SK-N-SH treated with all-trans-retinoic acid at 6 μM for 48 hours (cell line): ENCODE data around the gene UGGT2.

Experiments used
- ATAC-seq: fragments of 200-7000 bp; cut with Tn5 transposase; 3 replicates; pipeline ENCODE4 v1.9.1; 2020; ENCODE audit warnings: mild to moderate bottlenecking, moderate library complexity
- ARNTL ChIP-seq: fragments of 450-650 bp; formaldehyde crosslinking; IDR thresholded peaks from 2 replicates; pipeline ENCODE4 v1.5.0; 2020; ENCODE audit warnings: low read depth, mild to moderate bottlenecking, moderate library complexity, borderline replicate concordance
- BACH2 ChIP-seq: fragments of 250-450 bp; sonication (Bioruptor Pico); IDR thresholded peaks from 2 replicates; pipeline ENCODE4 v1.9.0; 2021; ENCODE audit warnings: mild to moderate bottlenecking, borderline replicate concordance
- CSDC2 ChIP-seq: fragments of 250-450 bp; sonication (Bioruptor Pico); IDR thresholded peaks from 2 replicates; pipeline ENCODE4 v1.5.0; 2020; ENCODE audit warnings: mild to moderate bottlenecking, moderate library complexity
- ESRRG ChIP-seq: fragments of 250-450 bp; sonication (Bioruptor Pico); IDR thresholded peaks from 2 replicates; pipeline ENCODE4 v1.6.1; 2021; ENCODE audit warnings: mild to moderate bottlenecking
- GLIS3 ChIP-seq: fragments of 250-450 bp; sonication (Bioruptor Pico); IDR thresholded peaks from 2 replicates; pipeline ENCODE4 v1.5.0; 2020; ENCODE audit warnings: mild to moderate bottlenecking, moderate library complexity
- ISL1 ChIP-seq: fragments of 250-450 bp; sonication (Bioruptor Pico); IDR thresholded peaks from 2 replicates; pipeline ENCODE4 v2.1.2; 2022; ENCODE audit warnings: mild to moderate bottlenecking, moderate library complexity
- OSR1 ChIP-seq: fragments of 250-450 bp; sonication (Bioruptor Pico); IDR thresholded peaks from 2 replicates; pipeline ENCODE4 v1.8.0; 2022; ENCODE audit warnings: moderate library complexity, mild to moderate bottlenecking, inconsistent platforms
- PATZ1 ChIP-seq: fragments of 250-450 bp; sonication (Bioruptor Pico); IDR thresholded peaks from 2 replicates; pipeline ENCODE4 v1.8.0; 2020; ENCODE audit warnings: mild to moderate bottlenecking, moderate library complexity, borderline replicate concordance
- PPARA ChIP-seq: fragments of 250-450 bp; sonication (Bioruptor Pico); IDR thresholded peaks from 2 replicates; pipeline ENCODE4 v1.5.0; 2020; ENCODE audit warnings: mild to moderate bottlenecking, borderline replicate concordance
- RARB ChIP-seq: fragments of 250-450 bp; sonication (Bioruptor Pico); IDR thresholded peaks from 2 replicates; pipeline ENCODE4 v1.8.0; 2021; ENCODE audit warnings: mild to moderate bottlenecking, moderate library complexity
- TOX ChIP-seq: fragments of 250-450 bp; sonication (Bioruptor Pico); IDR thresholded peaks from 2 replicates; pipeline ENCODE4 v1.8.0; 2021; ENCODE audit warnings: mild to moderate bottlenecking, moderate library complexity, borderline replicate concordance
- ZFP30 ChIP-seq: fragments of 450-650 bp; formaldehyde crosslinking; IDR thresholded peaks from 2 replicates; pipeline ENCODE4 v1.5.0; 2022; ENCODE audit warnings: mild to moderate bottlenecking, moderate library complexity
- ZNF565 ChIP-seq: fragments of 450-650 bp; formaldehyde crosslinking; conservative IDR thresholded peaks from 2 replicates; pipeline ENCODE4 v1.5.0; 2020; ENCODE audit warnings: low read depth, mild to moderate bottlenecking, moderate library complexity
- ZNF8 ChIP-seq: fragments of 450-650 bp; formaldehyde crosslinking; IDR thresholded peaks from 2 replicates; pipeline ENCODE4 v1.5.0; 2020; ENCODE audit warnings: mild to moderate bottlenecking, moderate library complexity
- TF ChIP-seq, protein P1 (sequence below): fragments of 250-450 bp; sonication (Bioruptor Pico); IDR thresholded peaks from 2 replicates; pipeline ENCODE4 v1.5.1; 2020; ENCODE audit warnings: low read depth, mild to moderate bottlenecking, moderate library complexity
- TF ChIP-seq, protein P2 (sequence below): fragments of 250-450 bp; sonication (Bioruptor Pico); IDR thresholded peaks from 2 replicates; pipeline ENCODE4 v1.5.1; 2021; ENCODE audit warnings: mild to moderate bottlenecking, moderate library complexity
- TF ChIP-seq, protein P3 (sequence below): fragments of 250-450 bp; sonication (Bioruptor Pico); IDR thresholded peaks from 2 replicates; pipeline ENCODE4 v1.5.0; 2020; ENCODE audit warnings: mild to moderate bottlenecking, moderate library complexity

The UGGT2 gene

DNA sequence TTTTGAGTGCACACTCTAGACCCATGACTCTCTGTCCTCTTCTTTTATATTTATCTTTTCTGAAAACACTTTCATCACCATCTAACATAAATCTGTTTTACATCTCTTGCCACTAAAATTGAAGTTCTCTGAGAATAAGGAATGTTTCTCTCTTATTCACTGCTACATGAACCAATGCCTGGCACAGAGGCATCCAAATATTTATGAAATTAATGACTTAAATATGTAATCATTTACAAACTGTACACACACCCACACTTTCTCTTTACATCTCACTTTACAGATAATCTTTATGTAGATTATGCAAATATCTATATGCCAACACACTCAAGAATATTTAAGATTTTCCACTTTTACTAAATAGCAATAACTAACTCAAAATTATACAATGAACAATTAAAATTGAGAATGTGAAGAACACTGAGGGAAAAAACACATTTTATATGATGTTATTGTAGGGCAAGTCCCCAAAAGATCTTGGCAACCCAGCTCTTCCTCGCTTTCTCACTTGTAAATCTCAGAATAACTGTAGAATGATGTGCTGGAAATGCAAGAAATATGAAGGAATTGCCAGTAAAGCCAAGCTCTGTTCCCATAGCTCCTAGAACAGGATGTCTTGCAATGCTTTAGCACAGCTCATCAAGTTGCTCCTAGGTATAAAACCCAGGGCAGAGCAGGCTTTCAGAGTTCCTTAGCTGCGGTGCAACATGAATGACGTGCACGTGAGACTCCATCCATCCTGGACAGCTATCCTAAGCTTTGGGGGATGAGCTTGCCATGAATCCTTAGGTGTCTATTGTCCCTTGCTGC is 50.7 kb downstream of the UGGT2 start (continued):
- TF ChIP-seq, protein P1, sequence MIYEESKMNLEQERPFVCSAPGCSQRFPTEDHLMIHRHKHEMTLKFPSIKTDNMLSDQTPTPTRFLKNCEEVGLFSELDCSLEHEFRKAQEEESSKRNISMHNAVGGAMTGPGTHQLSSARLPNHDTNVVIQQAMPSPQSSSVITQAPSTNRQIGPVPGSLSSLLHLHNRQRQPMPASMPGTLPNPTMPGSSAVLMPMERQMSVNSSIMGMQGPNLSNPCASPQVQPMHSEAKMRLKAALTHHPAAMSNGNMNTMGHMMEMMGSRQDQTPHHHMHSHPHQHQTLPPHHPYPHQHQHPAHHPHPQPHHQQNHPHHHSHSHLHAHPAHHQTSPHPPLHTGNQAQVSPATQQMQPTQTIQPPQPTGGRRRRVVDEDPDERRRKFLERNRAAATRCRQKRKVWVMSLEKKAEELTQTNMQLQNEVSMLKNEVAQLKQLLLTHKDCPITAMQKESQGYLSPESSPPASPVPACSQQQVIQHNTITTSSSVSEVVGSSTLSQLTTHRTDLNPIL (CRISPR knock-in tag): no peak

GRCh38 chr13:96000069-96000468 is 53.1 kb downstream of the UGGT2 start:
- TF ChIP-seq RARB (CRISPR knock-in tag) (no peak), ZNF565 (CRISPR knock-in tag) (no peak), BACH2 (CRISPR knock-in tag) (no peak), PPARA (no peak), PATZ1 (CRISPR knock-in tag) (no peak), ISL1 (CRISPR knock-in tag) (no peak), ESRRG (no peak), OSR1 (CRISPR knock-in tag) (no peak), ZFP30 (CRISPR knock-in tag) (no peak), CSDC2 (CRISPR knock-in tag) (no peak), ARNTL (no peak)
- TF ChIP-seq, protein P2, sequence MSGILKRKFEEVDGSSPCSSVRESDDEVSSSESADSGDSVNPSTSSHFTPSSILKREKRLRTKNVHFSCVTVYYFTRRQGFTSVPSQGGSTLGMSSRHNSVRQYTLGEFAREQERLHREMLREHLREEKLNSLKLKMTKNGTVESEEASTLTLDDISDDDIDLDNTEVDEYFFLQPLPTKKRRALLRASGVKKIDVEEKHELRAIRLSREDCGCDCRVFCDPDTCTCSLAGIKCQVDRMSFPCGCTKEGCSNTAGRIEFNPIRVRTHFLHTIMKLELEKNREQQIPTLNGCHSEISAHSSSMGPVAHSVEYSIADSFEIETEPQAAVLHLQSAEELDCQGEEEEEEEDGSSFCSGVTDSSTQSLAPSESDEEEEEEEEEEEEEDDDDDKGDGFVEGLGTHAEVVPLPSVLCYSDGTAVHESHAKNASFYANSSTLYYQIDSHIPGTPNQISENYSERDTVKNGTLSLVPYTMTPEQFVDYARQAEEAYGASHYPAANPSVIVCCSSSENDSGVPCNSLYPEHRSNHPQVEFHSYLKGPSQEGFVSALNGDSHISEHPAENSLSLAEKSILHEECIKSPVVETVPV (CRISPR knock-in tag): no peak
- TF ChIP-seq, protein P1 (CRISPR knock-in tag): no peak
- TF ChIP-seq, protein P3, sequence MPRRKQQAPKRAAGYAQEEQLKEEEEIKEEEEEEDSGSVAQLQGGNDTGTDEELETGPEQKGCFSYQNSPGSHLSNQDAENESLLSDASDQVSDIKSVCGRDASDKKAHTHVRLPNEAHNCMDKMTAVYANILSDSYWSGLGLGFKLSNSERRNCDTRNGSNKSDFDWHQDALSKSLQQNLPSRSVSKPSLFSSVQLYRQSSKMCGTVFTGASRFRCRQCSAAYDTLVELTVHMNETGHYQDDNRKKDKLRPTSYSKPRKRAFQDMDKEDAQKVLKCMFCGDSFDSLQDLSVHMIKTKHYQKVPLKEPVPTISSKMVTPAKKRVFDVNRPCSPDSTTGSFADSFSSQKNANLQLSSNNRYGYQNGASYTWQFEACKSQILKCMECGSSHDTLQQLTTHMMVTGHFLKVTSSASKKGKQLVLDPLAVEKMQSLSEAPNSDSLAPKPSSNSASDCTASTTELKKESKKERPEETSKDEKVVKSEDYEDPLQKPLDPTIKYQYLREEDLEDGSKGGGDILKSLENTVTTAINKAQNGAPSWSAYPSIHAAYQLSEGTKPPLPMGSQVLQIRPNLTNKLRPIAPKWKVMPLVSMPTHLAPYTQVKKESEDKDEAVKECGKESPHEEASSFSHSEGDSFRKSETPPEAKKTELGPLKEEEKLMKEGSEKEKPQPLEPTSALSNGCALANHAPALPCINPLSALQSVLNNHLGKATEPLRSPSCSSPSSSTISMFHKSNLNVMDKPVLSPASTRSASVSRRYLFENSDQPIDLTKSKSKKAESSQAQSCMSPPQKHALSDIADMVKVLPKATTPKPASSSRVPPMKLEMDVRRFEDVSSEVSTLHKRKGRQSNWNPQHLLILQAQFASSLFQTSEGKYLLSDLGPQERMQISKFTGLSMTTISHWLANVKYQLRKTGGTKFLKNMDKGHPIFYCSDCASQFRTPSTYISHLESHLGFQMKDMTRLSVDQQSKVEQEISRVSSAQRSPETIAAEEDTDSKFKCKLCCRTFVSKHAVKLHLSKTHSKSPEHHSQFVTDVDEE (CRISPR knock-in tag): no peak
- no peak for ATAC-seq

DNA sequence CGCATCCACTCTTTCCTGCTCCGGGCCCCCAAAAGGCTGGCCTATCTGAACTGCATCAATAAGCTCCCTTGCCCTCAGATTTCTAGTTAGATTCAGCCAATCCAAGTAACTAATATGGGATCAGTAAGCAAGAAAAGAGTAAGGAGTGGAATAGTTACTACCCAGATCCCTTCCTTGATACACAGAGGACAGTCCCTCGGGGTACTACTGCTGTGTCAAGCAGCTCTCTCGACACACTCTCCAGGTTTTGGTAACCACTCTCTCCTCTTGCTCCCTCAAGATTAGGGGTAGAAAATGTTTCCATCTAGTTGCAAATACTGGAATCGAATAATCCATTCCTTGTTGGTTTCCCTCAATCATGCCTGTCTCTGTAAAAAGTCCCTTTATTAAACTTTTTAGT is 65.4 kb downstream of the UGGT2 start:
- no peak for ATAC-seq
- TF ChIP-seq, protein P1 (CRISPR knock-in tag): no peak
- no peak for TF ChIP-seq BACH2 (CRISPR knock-in tag)
- no peak for TF ChIP-seq GLIS3 (CRISPR knock-in tag)
- TF ChIP-seq, protein P3 (CRISPR knock-in tag): no peak
- no peak for TF ChIP-seq ARNTL
- TF ChIP-seq ZNF565 (CRISPR knock-in tag): no peak
- TF ChIP-seq TOX: no peak
- no peak for TF ChIP-seq RARB (CRISPR knock-in tag)
- TF ChIP-seq OSR1 (CRISPR knock-in tag): no peak
- no peak for TF ChIP-seq PATZ1 (CRISPR knock-in tag)
- TF ChIP-seq PPARA: no peak
- TF ChIP-seq, protein P2 (CRISPR knock-in tag): no peak
- TF ChIP-seq ZFP30 (CRISPR knock-in tag): no peak
- no peak for TF ChIP-seq CSDC2 (CRISPR knock-in tag)
- no peak for TF ChIP-seq ZNF8
- no peak for TF ChIP-seq ISL1 (CRISPR knock-in tag)
- TF ChIP-seq, all 23 proteins: peak for 0
